NCI-H146 (cell line): ENCODE measurements around the gene PRKAR1B.

Experiments
- DNase-seq: peaks from one replicate; lab custom pipeline; 2025; lab: John Stamatoyannopoulos, UW

The PRKAR1B gene

GRCh38 chr7:509426-510130 is 217.5 kb downstream of the PRKAR1B start:
- no peak for DNase-seq

GRCh38 chr7:508461-509170 is 218.5 kb downstream of the PRKAR1B start:
- no peak for DNase-seq

GRCh38 chr7:507623-508300 is 219.3 kb downstream of the PRKAR1B start:
- DNase-seq: no peak

GRCh38 chr7:506921-507622 is 220.0 kb downstream of the PRKAR1B start:
- no peak for DNase-seq

- DNase-seq: no peak
Measured at GRCh38 chr7:506391-506831, 220.7 kb downstream of the PRKAR1B start.

- DNase-seq: no peak
Measured at GRCh38 chr7:505171-505570, 221.9 kb downstream of the PRKAR1B start.

- DNase-seq: no peak
Measured at GRCh38 chr7:504221-505111, 222.6 kb downstream of the PRKAR1B start.

- no peak for DNase-seq
Measured at GRCh38 chr7:503575-504111, 223.4 kb downstream of the PRKAR1B start.

GRCh38 chr7:502296-502695 is 224.8 kb downstream of the PRKAR1B start:
- no peak for DNase-seq

GRCh38 chr7:501526-501925 is 225.6 kb downstream of the PRKAR1B start:
- no peak for DNase-seq

GRCh38 chr7:500521-501420 is 226.3 kb downstream of the PRKAR1B start:
- DNase-seq: no peak

- no peak for DNase-seq
Measured at GRCh38 chr7:499853-500485, 227.1 kb downstream of the PRKAR1B start.
